HG03039 (cell line): ENCODE results near the gene ATP11C.
"Not testable (repeated sequence)": the region's sequence is repeated elsewhere in the genome, so short reads cannot be mapped to it uniquely, and the experiment has no call there.

Experiments used
- ATAC-seq: cut with Tn5 transposase; IDR thresholded peaks from one replicate; pipeline ENCODE4 v1.9.1; 2021; ENCODE audit warnings: mild to moderate bottlenecking, moderate library complexity; ENCODE audit not compliant: unreplicated experiment

Gene ATP11C

DNA sequence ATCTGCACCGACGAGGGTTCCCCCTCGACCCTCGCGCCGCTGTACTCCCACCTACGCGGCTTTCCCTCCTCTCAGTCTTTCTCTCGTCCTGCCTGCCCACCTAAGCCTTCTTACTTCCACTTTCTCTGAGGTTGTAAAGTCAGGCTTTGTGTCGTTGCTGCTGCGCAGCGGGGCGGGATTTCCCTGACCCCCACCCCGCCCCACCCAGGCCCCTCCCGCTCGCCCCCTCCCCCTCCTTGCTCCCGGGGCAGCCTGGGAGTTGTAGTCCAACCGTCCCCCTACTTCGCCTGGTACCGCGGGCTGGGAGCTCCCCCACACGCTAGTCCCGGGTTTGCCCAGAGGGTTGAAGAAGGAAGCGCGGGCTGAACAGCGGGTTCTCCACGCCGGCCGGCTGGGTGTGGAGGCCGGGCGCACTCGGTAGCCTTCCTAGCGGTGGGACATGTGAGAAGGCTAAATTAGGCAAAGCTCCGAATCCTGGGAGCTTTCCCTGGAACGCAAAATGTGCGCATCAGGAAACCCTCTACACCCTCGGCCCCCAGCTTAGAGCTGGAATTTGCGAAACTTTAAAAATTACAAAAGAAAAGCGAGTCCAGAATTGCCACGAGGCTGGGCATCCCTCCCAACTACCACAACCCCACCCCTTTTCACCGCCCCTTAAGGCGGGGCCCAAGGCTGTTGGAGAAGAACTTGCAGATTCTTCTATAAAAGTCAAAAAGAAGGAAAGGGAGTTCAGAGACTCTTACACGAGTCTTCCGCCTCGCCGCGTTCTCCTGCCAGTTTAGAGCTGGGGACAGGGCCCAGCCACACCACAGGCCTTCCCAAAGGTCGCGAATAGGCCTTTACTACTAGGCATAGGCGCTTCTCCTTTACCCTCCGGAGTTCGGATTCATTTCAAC, at the start of gene ATP11C:
Gene ATP11C, minus strand, starts transcription at position 153 of the 896 bp plus-strand sequence. CDS start 1,011 bp downstream, outside the sequence.
- ATAC-seq: peak; percentile 71

- ATAC-seq: no peak
Observed at GRCh38 chrX:139974471-139974870, 41.6 kb upstream of the ATP11C start.

GRCh38 chrX:139972629-139973624, 40.1 kb upstream of the ATP11C start:
- no peak for ATAC-seq

GRCh38 chrX:139972113-139972512, 39.3 kb upstream of the ATP11C start:
- ATAC-seq: no peak

- no peak for ATAC-seq
Observed at GRCh38 chrX:139971394-139971749, 38.5 kb upstream of the ATP11C start.

- no peak for ATAC-seq
Observed at GRCh38 chrX:139969286-139969685, 36.4 kb upstream of the ATP11C start.

GRCh38 chrX:139967750-139968149, 34.9 kb upstream of the ATP11C start:
- ATAC-seq: no peak

GRCh38 chrX:139967300-139967699, 34.4 kb upstream of the ATP11C start:
- no peak for ATAC-seq

- not testable (repeated sequence) for ATAC-seq
Observed at GRCh38 chrX:139966159-139966558, 33.3 kb upstream of the ATP11C start.

GRCh38 chrX:139965421-139965820, 32.6 kb upstream of the ATP11C start, which contains the start of gene CXorf66:
CXorf66 (minus strand) TSS chrX:139965521; CDS start chrX:139965496, 25 bp downstream.
- ATAC-seq: no peak

- not testable (repeated sequence) for ATAC-seq
Observed at GRCh38 chrX:139961091-139961490, 28.2 kb upstream of the ATP11C start.

GRCh38 chrX:139949703-139950102, 16.9 kb upstream of the ATP11C start:
- ATAC-seq: no peak

GRCh38 chrX:139945075-139945474, 12.2 kb upstream of the ATP11C start:
- no peak for ATAC-seq

DNA sequence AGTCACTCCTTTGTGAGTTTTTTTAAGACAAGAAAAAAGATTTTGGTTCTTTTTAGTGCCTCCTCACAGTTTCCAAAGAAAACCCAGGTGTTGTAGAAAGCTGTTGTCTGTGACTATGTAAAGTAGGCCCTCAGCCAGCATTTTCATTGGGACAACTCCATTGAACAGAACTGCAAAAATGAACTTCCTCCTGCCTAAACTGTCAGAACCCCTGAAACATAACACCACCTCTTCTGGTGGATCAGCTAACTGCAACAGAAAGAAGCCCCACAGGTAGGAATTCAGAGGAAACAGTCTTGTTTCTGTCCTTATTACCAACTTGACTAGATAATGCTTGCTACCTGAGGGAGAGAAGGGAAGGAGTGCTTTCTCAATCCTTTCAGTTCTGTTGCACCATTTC, 3.4 kb upstream of the ATP11C start:
- no peak for ATAC-seq

- ATAC-seq: no peak
Observed at GRCh38 chrX:139933904-139934303, 1.1 kb upstream of the ATP11C start.

GRCh38 chrX:139932073-139932900, 566 bp downstream of the ATP11C start:
- ATAC-seq: peak; percentile 34

DNA sequence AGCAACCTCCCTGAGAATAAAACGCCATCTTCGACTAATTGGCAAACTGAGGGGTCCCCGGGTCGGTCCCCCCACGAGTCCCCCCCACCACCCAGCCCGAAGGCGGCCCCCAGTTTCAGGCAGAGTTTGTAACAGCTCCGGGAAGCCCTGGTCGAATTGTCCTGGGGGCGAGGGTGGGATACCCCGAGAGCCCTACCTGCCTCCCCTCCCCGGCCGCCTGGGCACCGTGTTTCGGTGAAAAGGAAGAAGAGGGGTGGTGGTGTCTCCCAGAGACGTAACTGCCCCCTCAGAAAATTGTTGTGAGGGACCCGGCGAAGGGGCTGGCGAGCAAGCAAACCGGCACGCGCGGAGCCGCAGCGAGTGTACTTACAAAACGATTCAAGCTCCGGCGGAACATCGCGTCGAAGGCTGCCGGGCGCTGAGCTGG, 1.2 kb downstream of the ATP11C start:
- ATAC-seq: no peak

DNA sequence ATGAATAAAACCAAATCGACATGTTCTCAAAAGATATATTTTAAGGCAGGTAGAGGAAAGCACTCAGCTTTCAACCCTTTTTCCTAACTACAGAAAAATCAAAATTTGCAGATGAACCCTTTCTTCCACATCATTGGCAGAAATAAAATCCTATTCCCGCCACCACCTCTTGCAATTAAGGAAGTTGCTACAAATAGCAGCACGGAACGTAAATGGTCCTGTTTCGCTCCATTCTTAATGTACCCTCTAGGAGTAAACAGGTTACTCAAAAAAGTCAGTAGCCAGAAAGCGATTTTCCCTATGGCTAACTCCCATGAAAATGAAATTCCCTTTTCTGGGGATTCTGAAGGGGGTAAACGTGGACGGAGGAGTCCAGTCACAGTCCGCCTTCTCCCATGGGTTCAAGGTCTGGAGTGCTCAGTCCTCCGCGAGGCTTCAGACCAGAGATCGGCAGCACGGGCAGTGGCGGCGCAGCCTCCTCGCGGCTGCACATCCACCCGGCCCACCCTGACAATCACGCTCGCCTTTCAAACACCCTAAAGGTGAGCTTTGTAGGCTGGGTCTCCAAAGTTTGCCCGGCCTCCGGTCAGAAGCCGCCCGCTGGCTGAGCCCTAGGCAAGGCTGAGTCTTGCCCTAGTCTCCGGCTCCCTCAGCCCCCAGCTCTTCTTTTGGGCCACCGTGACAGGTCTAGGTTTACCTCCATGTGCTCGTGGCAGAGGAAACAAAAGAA, 1.8 kb downstream of the ATP11C start:
- ATAC-seq: no peak

DNA sequence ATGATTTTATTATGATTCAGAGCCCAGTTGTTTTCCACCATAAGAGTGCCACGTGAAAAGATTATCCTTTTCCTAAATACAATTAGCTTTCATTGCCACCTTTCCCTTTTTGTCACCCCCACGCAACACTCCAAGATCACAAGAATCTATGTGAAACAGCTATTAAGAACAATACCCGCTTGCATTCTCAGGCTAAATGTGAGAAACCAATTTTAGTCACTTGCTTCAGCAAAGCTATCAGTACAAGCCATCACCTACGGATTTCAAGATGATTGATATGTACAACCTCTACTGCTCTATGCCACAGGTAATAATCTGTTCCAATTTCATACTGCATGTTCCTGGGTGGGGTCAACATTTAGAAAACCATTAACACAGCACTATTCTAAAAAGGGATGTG, 2.5 kb downstream of the ATP11C start:
- no peak for ATAC-seq

DNA sequence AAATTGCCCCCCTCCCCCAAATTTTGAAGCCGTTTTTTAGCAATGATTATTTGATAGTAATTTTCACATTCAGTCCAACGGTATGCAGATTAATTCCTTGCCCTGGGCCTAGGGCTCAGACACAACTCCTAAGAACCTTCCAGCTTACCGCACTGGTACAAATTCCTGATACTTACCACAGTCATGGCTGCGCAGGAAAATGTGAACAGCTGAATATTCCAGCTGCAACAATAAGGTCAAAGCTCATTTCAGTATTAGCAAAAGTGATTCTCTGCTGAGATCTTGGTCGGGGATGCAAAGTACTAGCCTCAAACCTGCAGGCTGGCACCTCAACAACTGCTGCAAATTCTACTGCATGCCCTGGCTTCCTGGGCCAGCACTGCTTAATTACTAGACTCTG, 3.0 kb downstream of the ATP11C start:
- no peak for ATAC-seq
